DMS 273 (cell line): Measurements from ENCODE around the gene ARHGAP10.
A peak's percentile ranks its signal among the peaks of the same experiment; 100 is the strongest.
"Not testable (repeated sequence)": the region's sequence is repeated elsewhere in the genome, so short reads cannot be mapped to it uniquely, and the experiment has no call there.

Experiments
- DNase-seq: peaks from one replicate; lab custom pipeline; 2025; ENCODE audit not compliant: unreplicated experiment; lab: John Stamatoyannopoulos, UW

ARHGAP10 gene

GRCh38 chr4:148079961-148080360, 348.1 kb downstream of the ARHGAP10 start:
- no peak for DNase-seq

- DNase-seq, result no peak
Observed at GRCh38 chr4:148081267-148081666, 349.4 kb downstream of the ARHGAP10 start.

- DNase-seq, result no peak
Observed at GRCh38 chr4:148081745-148082144, 349.9 kb downstream of the ARHGAP10 start.

GRCh38 chr4:148083073-148083472, 351.2 kb downstream of the ARHGAP10 start:
- DNase-seq, result not testable (repeated sequence)

- DNase-seq, result no peak
Observed at GRCh38 chr4:148089624-148090023, 357.7 kb downstream of the ARHGAP10 start.

- DNase-seq, result no peak
Observed at GRCh38 chr4:148090029-148090428, 358.1 kb downstream of the ARHGAP10 start.

- no peak for DNase-seq
Observed at GRCh38 chr4:148090503-148091476, 358.9 kb downstream of the ARHGAP10 start.

GRCh38 chr4:148091896-148092295, 360.0 kb downstream of the ARHGAP10 start:
- DNase-seq, result no peak

- no peak for DNase-seq
Observed at GRCh38 chr4:148092316-148093014, 360.6 kb downstream of the ARHGAP10 start.

- no peak for DNase-seq
Observed at GRCh38 chr4:148093065-148093464, 361.2 kb downstream of the ARHGAP10 start.

GRCh38 chr4:148094149-148094548, 362.3 kb downstream of the ARHGAP10 start:
- peak; percentile 11 for DNase-seq

- no peak for DNase-seq
Observed at GRCh38 chr4:148095346-148095923, 363.5 kb downstream of the ARHGAP10 start.

GRCh38 chr4:148097801-148098200, 365.9 kb downstream of the ARHGAP10 start:
- no peak for DNase-seq

GRCh38 chr4:148101235-148101634, 369.3 kb downstream of the ARHGAP10 start:
- DNase-seq, result no peak

GRCh38 chr4:148101790-148102189, 369.9 kb downstream of the ARHGAP10 start:
- DNase-seq, result no peak

GRCh38 chr4:148103597-148104355, 371.9 kb downstream of the ARHGAP10 start:
- DNase-seq, result no peak

GRCh38 chr4:148108766-148109165, 376.9 kb downstream of the ARHGAP10 start:
- DNase-seq, result no peak

- no peak for DNase-seq
Observed at GRCh38 chr4:148109216-148109615, 377.3 kb downstream of the ARHGAP10 start.

- no peak for DNase-seq
Observed at GRCh38 chr4:148110169-148110568, 378.3 kb downstream of the ARHGAP10 start.

- no peak for DNase-seq
Observed at GRCh38 chr4:148112231-148112982, 380.5 kb downstream of the ARHGAP10 start.
